K562 (cell line): ENCODE data around the gene CEP350. TPM values are rescaled to one million over a fixed set of nuclear protein-coding genes. Genes with fewer than 3 reads are reported as not detected.

ENCODE experiments used
- ARNT ChIP-seq, 2 experiments: fragments of 450-650 bp; IDR thresholded peaks; 2 replicates each; pipeline ENCODE4 v1.6.1; 2016; ENCODE audit warnings: mild to moderate bottlenecking in 1 of 2
- BRD9 ChIP-seq: fragments of 450-650 bp; IDR thresholded peaks from 2 replicates; pipeline ENCODE4 v1.6.1; 2018; ENCODE audit warnings: low read depth; ENCODE audit not compliant: partially characterized antibody
- DPF2 ChIP-seq: fragments of 450-650 bp; IDR thresholded peaks from 2 replicates; pipeline ENCODE4 v1.6.1; 2016
- ESRRA ChIP-seq: fragments of 450-650 bp; IDR thresholded peaks from 2 replicates; pipeline ENCODE4 v1.6.1; 2014; ENCODE audit warnings: low read depth, mild to moderate bottlenecking, moderate library complexity, borderline replicate concordance
- L3MBTL2 ChIP-seq: fragments of 450-650 bp; IDR thresholded peaks from 2 replicates; pipeline ENCODE4 v1.6.1; 2016; ENCODE audit warnings: mild to moderate bottlenecking, moderate library complexity
- LEF1 ChIP-seq: fragments of 450-650 bp; IDR thresholded peaks from 2 replicates; pipeline ENCODE4 v1.6.1; 2016; ENCODE audit warnings: mild to moderate bottlenecking
- NR2C2 ChIP-seq, 2 experiments: fragments of 200-800 bp in 1 of 2; sonication (Bioruptor generic) in 1 of 2; sonication (generic) in 1 of 2; formaldehyde crosslinking in 1 of 2; IDR thresholded peaks; 2 replicates each; pipeline versions ENCODE4 v1.6.1 to v1.8.0; 2016 to 2022; ENCODE audit warnings: mild to moderate bottlenecking in 1 of 2, missing compliant biosample characterization in 1 of 2, missing genetic modification characterization in 1 of 2, missing genetic modification reagents in 1 of 2
- POLR2H ChIP-seq: IDR thresholded peaks from 2 replicates; pipeline ENCODE4 v1.6.1; 2016; ENCODE audit warnings: missing genetic modification characterization, low read depth, mild to moderate bottlenecking, control low read depth, missing compliant biosample characterization, moderate library complexity
- SMAD4 ChIP-seq: fragments of 250-450 bp; sonication (Bioruptor Pico); conservative IDR thresholded peaks from 2 replicates; pipeline ENCODE4 v1.8.0; 2021; ENCODE audit warnings: inconsistent platforms, mild to moderate bottlenecking, moderate library complexity
- SMARCE1 ChIP-seq: fragments of 450-650 bp; IDR thresholded peaks from 2 replicates; pipeline ENCODE4 v1.7.1; 2016; ENCODE audit warnings: mild to moderate bottlenecking
- TEAD4 ChIP-seq, 2 experiments: sonication (generic) in 1 of 2; formaldehyde crosslinking in 1 of 2; IDR thresholded peaks; 2 replicates each; pipeline versions ENCODE4 v1.6.1 to v1.8.0; 2012 to 2022; ENCODE audit warnings: borderline replicate concordance in 1 of 2, inconsistent platforms in 1 of 2, low read length in 1 of 2, mild to moderate bottlenecking in 1 of 2, missing genetic modification reagents in 1 of 2
- U2AF1 ChIP-seq: fragments of 200-400 bp; formaldehyde crosslinking; optimal IDR thresholded peaks from 2 replicates; pipeline ENCODE3; 2017; ENCODE audit warnings: mild to moderate bottlenecking, low read depth, low read length, moderate library complexity
- ZNF384 ChIP-seq: IDR thresholded peaks from 2 replicates; pipeline ENCODE4 v1.6.1; 2012; ENCODE audit warnings: low read depth, low read length, improper control_type of control experiment
- ZNF583 ChIP-seq: fragments of 250-450 bp; sonication (Bioruptor Pico); IDR thresholded peaks from 2 replicates; pipeline ENCODE4 v1.4.0; 2020
- polyA plus RNA-seq, 8 experiments: library from polyadenylated mRNA; depleted of rRNA in 4 of 8; stranded (reverse) in 5 of 8; unstranded in 3 of 8; fragments of >200 nt; fragmentation: Nextera tagmentation in 2 of 8; fragmentation: Illumina TruSeq in 1 of 8; extraction: Ambion mirVana in 2 of 8; extraction: Trizol in 1 of 8; gene quantifications; 2 replicates each; pipeline versions ENCODE4 v1.2.1 to v1.2.3, GENCODE V29; 2011 to 2014; ENCODE audit warnings: inconsistent platforms in 1 of 8, missing spikeins in 1 of 8
- total RNA-seq, 7 experiments: library from RNA; depleted of rRNA in 6 of 7; stranded (reverse); fragments of >200 nt in 6 of 7; fragmentation: Illumina TruSeq in 2 of 7; extraction: Trizol in 2 of 7; gene quantifications; 2 replicates each; pipeline versions ENCODE4 v1.2.1 to v1.2.3, GENCODE V29; 2011 to 2021; ENCODE audit warnings: low replicate concordance in 1 of 7
- TF ChIP-seq, protein P1 (sequence below): fragments of 250-450 bp; sonication (Bioruptor Pico); IDR thresholded peaks from 2 replicates; pipeline ENCODE4 v1.4.0; 2020; ENCODE audit warnings: mild to moderate bottlenecking, moderate library complexity
- TF ChIP-seq, protein P2 (sequence below): fragments of 450-650 bp; IDR thresholded peaks from 2 replicates; pipeline ENCODE4 v1.6.1; 2016; ENCODE audit warnings: missing biosample characterization, missing genetic modification characterization
- TF ChIP-seq, protein P3 (sequence below): fragments of 250-450 bp; sonication (Bioruptor Pico); IDR thresholded peaks from 2 replicates; pipeline ENCODE4 v1.8.0; 2022; ENCODE audit warnings: inconsistent platforms
- TF ChIP-seq, protein P4 (sequence below), 2 experiments: fragments of 450-650 bp in 1 of 2; sonication (generic) in 1 of 2; formaldehyde crosslinking in 1 of 2; IDR thresholded peaks in 1 of 2; conservative IDR thresholded peaks in 1 of 2; 2 replicates each; pipeline versions ENCODE4 v1.6.1 to v1.8.1; 2016 to 2023; ENCODE audit warnings: mild to moderate bottlenecking in 2 of 2, moderate library complexity in 2 of 2, inconsistent platforms in 1 of 2, missing genetic modification reagents in 1 of 2

CEP350 gene
- total and polyA plus RNA-seq, 9 of the 15 experiments (the other 6 are each of a cell fraction or from before 2014, with no cell fraction given): 8.3 to 64.3 (median 28.0) TPM

DNA sequence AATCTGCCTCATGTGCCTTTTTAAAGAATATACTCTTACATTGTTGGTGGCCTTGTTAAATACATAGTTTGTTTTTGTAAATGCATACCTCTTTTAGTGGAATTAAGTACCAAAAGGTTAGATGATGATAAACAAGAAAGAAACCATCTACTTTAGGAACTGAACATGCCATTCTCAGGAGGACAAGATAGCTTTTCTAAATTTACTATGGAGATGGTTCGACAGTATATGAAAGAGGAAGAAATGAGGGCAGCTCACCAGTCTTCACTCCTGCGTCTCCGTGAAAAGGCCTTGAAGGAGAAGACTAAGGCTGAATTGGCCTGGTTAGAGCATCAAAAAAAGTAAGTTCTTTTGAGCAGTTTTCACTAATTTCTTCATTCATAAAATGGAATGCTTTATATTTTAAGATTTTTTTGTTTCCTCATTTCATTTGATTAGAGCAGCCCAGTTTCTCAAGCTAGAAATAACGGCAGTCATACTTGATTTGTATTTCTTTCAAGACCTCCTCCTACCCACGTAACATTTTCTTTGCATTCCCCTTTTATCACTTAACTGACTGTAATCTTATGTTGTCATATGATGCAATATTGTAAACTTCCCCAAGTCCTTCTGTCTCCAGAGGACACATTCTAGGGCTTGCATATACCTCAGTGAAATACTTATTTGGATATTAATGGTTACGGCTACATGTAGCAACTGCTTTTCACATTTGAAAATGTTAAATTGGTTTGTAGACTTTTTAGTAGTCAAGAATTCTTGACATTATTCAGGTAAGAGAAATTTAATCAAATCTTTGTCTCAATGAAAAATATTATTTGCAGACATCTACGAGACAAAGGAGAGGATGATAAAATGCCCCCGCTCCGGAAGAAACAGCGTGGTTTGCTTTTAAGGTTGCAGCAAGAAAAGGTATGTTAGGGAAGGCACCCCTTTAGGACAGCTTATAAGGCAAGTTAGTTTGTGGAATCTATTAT, 99.3 kb downstream of the CEP350 start (continued):
- TF ChIP-seq, protein P1, sequence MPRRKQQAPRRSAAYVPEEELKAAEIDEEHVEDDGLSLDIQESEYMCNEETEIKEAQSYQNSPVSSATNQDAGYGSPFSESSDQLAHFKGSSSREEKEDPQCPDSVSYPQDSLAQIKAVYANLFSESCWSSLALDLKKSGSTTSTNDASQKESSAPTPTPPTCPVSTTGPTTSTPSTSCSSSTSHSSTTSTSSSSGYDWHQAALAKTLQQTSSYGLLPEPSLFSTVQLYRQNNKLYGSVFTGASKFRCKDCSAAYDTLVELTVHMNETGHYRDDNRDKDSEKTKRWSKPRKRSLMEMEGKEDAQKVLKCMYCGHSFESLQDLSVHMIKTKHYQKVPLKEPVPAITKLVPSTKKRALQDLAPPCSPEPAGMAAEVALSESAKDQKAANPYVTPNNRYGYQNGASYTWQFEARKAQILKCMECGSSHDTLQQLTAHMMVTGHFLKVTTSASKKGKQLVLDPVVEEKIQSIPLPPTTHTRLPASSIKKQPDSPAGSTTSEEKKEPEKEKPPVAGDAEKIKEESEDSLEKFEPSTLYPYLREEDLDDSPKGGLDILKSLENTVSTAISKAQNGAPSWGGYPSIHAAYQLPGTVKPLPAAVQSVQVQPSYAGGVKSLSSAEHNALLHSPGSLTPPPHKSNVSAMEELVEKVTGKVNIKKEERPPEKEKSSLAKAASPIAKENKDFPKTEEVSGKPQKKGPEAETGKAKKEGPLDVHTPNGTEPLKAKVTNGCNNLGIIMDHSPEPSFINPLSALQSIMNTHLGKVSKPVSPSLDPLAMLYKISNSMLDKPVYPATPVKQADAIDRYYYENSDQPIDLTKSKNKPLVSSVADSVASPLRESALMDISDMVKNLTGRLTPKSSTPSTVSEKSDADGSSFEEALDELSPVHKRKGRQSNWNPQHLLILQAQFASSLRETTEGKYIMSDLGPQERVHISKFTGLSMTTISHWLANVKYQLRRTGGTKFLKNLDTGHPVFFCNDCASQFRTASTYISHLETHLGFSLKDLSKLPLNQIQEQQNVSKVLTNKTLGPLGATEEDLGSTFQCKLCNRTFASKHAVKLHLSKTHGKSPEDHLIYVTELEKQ (CRISPR knock-in tag): no peak
- TF ChIP-seq, protein P2, sequence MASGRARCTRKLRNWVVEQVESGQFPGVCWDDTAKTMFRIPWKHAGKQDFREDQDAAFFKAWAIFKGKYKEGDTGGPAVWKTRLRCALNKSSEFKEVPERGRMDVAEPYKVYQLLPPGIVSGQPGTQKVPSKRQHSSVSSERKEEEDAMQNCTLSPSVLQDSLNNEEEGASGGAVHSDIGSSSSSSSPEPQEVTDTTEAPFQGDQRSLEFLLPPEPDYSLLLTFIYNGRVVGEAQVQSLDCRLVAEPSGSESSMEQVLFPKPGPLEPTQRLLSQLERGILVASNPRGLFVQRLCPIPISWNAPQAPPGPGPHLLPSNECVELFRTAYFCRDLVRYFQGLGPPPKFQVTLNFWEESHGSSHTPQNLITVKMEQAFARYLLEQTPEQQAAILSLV: peak; percentile 92
- TF ChIP-seq POLR2H (tag): peak; percentile 85
- peak; percentile 41; the same call in 1 of the 2 replicates for TF ChIP-seq L3MBTL2
- TF ChIP-seq SMAD4 (CRISPR knock-in tag): peak; percentile 39; the same call in 1 of the 2 replicates
- TF ChIP-seq BRD9: no peak
- TF ChIP-seq, protein P3, sequence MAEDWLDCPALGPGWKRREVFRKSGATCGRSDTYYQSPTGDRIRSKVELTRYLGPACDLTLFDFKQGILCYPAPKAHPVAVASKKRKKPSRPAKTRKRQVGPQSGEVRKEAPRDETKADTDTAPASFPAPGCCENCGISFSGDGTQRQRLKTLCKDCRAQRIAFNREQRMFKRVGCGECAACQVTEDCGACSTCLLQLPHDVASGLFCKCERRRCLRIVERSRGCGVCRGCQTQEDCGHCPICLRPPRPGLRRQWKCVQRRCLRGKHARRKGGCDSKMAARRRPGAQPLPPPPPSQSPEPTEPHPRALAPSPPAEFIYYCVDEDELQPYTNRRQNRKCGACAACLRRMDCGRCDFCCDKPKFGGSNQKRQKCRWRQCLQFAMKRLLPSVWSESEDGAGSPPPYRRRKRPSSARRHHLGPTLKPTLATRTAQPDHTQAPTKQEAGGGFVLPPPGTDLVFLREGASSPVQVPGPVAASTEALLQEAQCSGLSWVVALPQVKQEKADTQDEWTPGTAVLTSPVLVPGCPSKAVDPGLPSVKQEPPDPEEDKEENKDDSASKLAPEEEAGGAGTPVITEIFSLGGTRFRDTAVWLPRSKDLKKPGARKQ (CRISPR knock-in tag): peak; percentile 60; the same call in 1 of the 2 replicates
- peak; percentile 55; the same call in 1 of the 2 replicates for TF ChIP-seq DPF2
- TF ChIP-seq, protein P4, sequence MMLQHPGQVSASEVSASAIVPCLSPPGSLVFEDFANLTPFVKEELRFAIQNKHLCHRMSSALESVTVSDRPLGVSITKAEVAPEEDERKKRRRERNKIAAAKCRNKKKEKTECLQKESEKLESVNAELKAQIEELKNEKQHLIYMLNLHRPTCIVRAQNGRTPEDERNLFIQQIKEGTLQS (IDR thresholded peaks at IDR 0.05): peak; percentile 97
- TF ChIP-seq, protein P4 (CRISPR knock-in tag; conservative IDR thresholded peaks at IDR 0.05): no peak
- TF ChIP-seq TEAD4 (IDR thresholded peaks at IDR 0.05; ENCODE audit: low read length): peak; percentile 34; the same call in 1 of the 2 replicates
- no peak for TF ChIP-seq TEAD4 (CRISPR knock-in tag; IDR thresholded peaks at IDR 0.05; ENCODE audit: borderline replicate concordance)
- TF ChIP-seq U2AF1: no peak
- TF ChIP-seq ZNF583: 0 out of 2 replicates have a peak, but pooled peaks have one; percentile 43
- TF ChIP-seq ESRRA: peak; percentile 49; the same call in 1 of the 2 replicates
- TF ChIP-seq SMARCE1: peak; percentile 27; the same call in 1 of the 2 replicates
- TF ChIP-seq NR2C2 (CRISPR knock-in tag; IDR thresholded peaks at IDR 0.05): no peak
- peak; percentile 14; the same call in 1 of the 2 replicates for TF ChIP-seq NR2C2 (tag; IDR thresholded peaks at IDR 0.05)
- TF ChIP-seq LEF1: peak; percentile 48; the same call in 1 of the 2 replicates
- no peak for TF ChIP-seq ZNF384
- TF ChIP-seq ARNT (IDR thresholded peaks at IDR 0.05): no peak
